K562 (cell line): ENCODE results near the gene CLC. TPM values are rescaled to one million over a fixed set of nuclear protein-coding genes. Genes with fewer than 3 reads are reported as not detected.

Source experiments
- ATAC-seq: fragments of 200-7000 bp; cut with Tn5 transposase; 3 replicates; pipeline ENCODE4 v1.9.1; 2020; ENCODE audit warnings: moderate library complexity
- BruUV-seq: library from RNA; stranded (reverse); fragments of 400-500 nt; replicated peaks from 2 replicates; lab custom pipeline; 2021; lab: Mats Ljungman, UMichigan
- CTCF ChIA-PET: fragments of 300-600 bp; formaldehyde crosslinking; extraction: SDS; loops from one replicate; lab custom pipeline; 2021; ENCODE audit warnings: low intra/inter-chr PET ratio; lab: Yijun Ruan, JAX
- POLR2A ChIA-PET: fragments of 300-600, 350-650 bp; sonication (Branson Sonifier 250); formaldehyde crosslinking; extraction: SDS; loops from one replicate; lab custom pipeline; 2021; ENCODE audit warnings: antibody characterized with exemption, inconsistent platforms; lab: Yijun Ruan, JAX
- DNase-seq, 4 experiments: peaks; one replicate each; pipeline versions ENCODE4 v3.0.0 to v3.0.0-alpha.2; 2011 to 2018; ENCODE audit warnings: low spot score in 3 of 4, mixed read lengths in 3 of 4; ENCODE audit errors: extremely low read depth in 1 of 4
- FAIRE-seq: peaks from 2 replicates; lab custom pipeline; 2011; peaks lifted over from hg19 to GRCh38; lab: Jason Lieb, UNC
- H2AFZ ChIP-seq: 2 replicates; pipeline ENCODE4 v1.6.0; 2011; ENCODE audit warnings: low read depth, low read length, control low read depth, inconsistent platforms
- H3K27ac ChIP-seq: fragments of 200-600 bp; 3 replicates; pipeline ENCODE4 v1.8.0; 2011; ENCODE audit warnings: low read depth, mild to moderate bottlenecking, control low read depth, inconsistent platforms, low read length, moderate library complexity, mixed read lengths; ENCODE audit errors: extremely low read depth
- H3K27me3 ChIP-seq, 2 experiments: fragments of 300-600 bp in 1 of 2; 2 replicates in 1 of 2; 3 replicates in 1 of 2; pipeline versions ENCODE4 v1.6.0 to v1.8.0; 2011; ENCODE audit warnings: inconsistent platforms in 2 of 2, low read length in 2 of 2, mild to moderate bottlenecking in 1 of 2, mixed read lengths in 1 of 2, moderate library complexity in 1 of 2; ENCODE audit not compliant: control insufficient read depth in 2 of 2, insufficient read depth in 2 of 2
- H3K36me3 ChIP-seq: fragments of 300-600 bp; 3 replicates; pipeline ENCODE4 v1.8.0; 2011; ENCODE audit warnings: mild to moderate bottlenecking, low read length, inconsistent platforms; ENCODE audit not compliant: control insufficient read depth, insufficient read depth
- H3K4me1 ChIP-seq, 2 experiments: fragments of 200-600 bp in 1 of 2; replicated peaks in 1 of 2; 2 replicates in 1 of 2; 3 replicates in 1 of 2; pipeline versions ENCODE4 v1.5.1 to v1.8.0; 2011; ENCODE audit warnings: inconsistent platforms in 2 of 2, low read length in 2 of 2, mild to moderate bottlenecking in 1 of 2, mixed read lengths in 1 of 2, moderate library complexity in 1 of 2; ENCODE audit not compliant: control insufficient read depth in 2 of 2, insufficient read depth in 2 of 2
- H3K4me2 ChIP-seq: 2 replicates; pipeline ENCODE4 v1.6.1; 2011; ENCODE audit warnings: low read length, control low read depth, inconsistent platforms, mixed read lengths; ENCODE audit not compliant: insufficient read depth
- H3K4me3 ChIP-seq: fragments of 200-600 bp; sonication (generic), shearing (Covaris generic); 2 replicates; pipeline ENCODE4 v1.5.1; 2016; ENCODE audit warnings: control low read depth, inconsistent platforms
- H3K79me2 ChIP-seq: fragments of 200-600 bp; 3 replicates; pipeline ENCODE4 v1.8.0; 2011; ENCODE audit warnings: low read length, inconsistent platforms; ENCODE audit not compliant: control insufficient read depth, insufficient read depth
- H3K9ac ChIP-seq, 2 experiments: 2 replicates each; pipeline versions ENCODE4 v1.6.0 to v1.6.1; 2011; ENCODE audit warnings: low read depth in 2 of 2, low read length in 2 of 2, control low read depth in 1 of 2, inconsistent platforms in 1 of 2, mild to moderate bottlenecking in 1 of 2, mixed read lengths in 1 of 2; ENCODE audit not compliant: insufficient read depth in 1 of 2
- H3K9me1 ChIP-seq: one replicate; pipeline ENCODE4 v1.6.0; 2011; ENCODE audit warnings: inconsistent platforms, mild to moderate bottlenecking, low read length, moderate library complexity; ENCODE audit not compliant: control insufficient read depth, insufficient read depth
- H3K9me3 ChIP-seq: replicated peaks from 2 replicates; pipeline ENCODE4 v1.5.1; 2011; ENCODE audit warnings: low read depth, low read length, inconsistent platforms; ENCODE audit not compliant: control insufficient read depth, insufficient read depth
- H4K20me1 ChIP-seq: replicated peaks from 2 replicates; pipeline ENCODE4 v1.6.1; 2011; ENCODE audit warnings: low read length, inconsistent platforms, mixed read lengths; ENCODE audit not compliant: control insufficient read depth, insufficient read depth
- BCL6 ChIP-seq: fragments of 250-450 bp; sonication (Bioruptor Pico); IDR thresholded peaks from 2 replicates; pipeline ENCODE4 v1.4.0; 2020
- ESRRB ChIP-seq: fragments of 250-450 bp; sonication (Bioruptor Pico); IDR thresholded peaks from 2 replicates; pipeline ENCODE4 v1.5.0; 2020; ENCODE audit warnings: mild to moderate bottlenecking, moderate library complexity, borderline replicate concordance
- HIVEP1 ChIP-seq: fragments of 250-450 bp; sonication (Bioruptor Pico); IDR thresholded peaks from 2 replicates; pipeline ENCODE4 v1.4.0; 2020; ENCODE audit warnings: mild to moderate bottlenecking
- HMG20B ChIP-seq: fragments of 250-450 bp; sonication (Bioruptor Pico); IDR thresholded peaks from 2 replicates; pipeline ENCODE4 v1.5.0; 2021; ENCODE audit warnings: mild to moderate bottlenecking
- MCM7 ChIP-seq, 2 experiments: fragments of 450-650 bp; IDR thresholded peaks; 2 replicates each; pipeline ENCODE4 v1.6.1; 2016 to 2018
- POLR3A ChIP-seq: IDR thresholded peaks from 2 replicates; pipeline ENCODE4 v1.6.1; 2011; ENCODE audit warnings: borderline replicate concordance, mild to moderate bottlenecking, moderate library complexity; ENCODE audit not compliant: insufficient read length, insufficient read depth; ENCODE audit errors: extremely low read depth
- POLR3G ChIP-seq: IDR thresholded peaks from 2 replicates; pipeline ENCODE4 v1.6.1; 2011; ENCODE audit not compliant: insufficient read length, insufficient replicate concordance; ENCODE audit errors: extremely low read depth
- RBFOX2 ChIP-seq: fragments of 200-400 bp; formaldehyde crosslinking; IDR thresholded peaks from 2 replicates; pipeline ENCODE4 v1.6.1; 2017; ENCODE audit warnings: low read depth, mild to moderate bottlenecking, low read length, moderate library complexity
- SREBF1 ChIP-seq: fragments of 150-350 bp; IDR thresholded peaks from 2 replicates; pipeline ENCODE4 v1.6.1; 2014; ENCODE audit warnings: antibody characterized with exemption, low read depth, low read length, borderline replicate concordance
- TCFL5 ChIP-seq: fragments of 250-450 bp; sonication (Bioruptor Pico); conservative IDR thresholded peaks from 2 replicates; pipeline ENCODE4 v1.6.1; 2021; ENCODE audit warnings: mild to moderate bottlenecking, moderate library complexity, matching md5 sums
- ZNF717 ChIP-seq: fragments of 250-450 bp; sonication (Bioruptor Pico); IDR thresholded peaks from 2 replicates; pipeline ENCODE4 v1.5.0; 2021
- whole genome bisulfite sequencing: fragments of 100-300 bp; shearing (Covaris generic); methylation state at CpG from one replicate; pipeline ENCODE4 v1.1.6; 2016; ENCODE audit warnings: low coverage, mixed read lengths; ENCODE audit not compliant: insufficient coverage; ENCODE audit errors: missing lambda C conversion rate; 5-methylcytosine and 5-hydroxymethylcytosine counted together
- in situ Hi-C: fragments of 300-500 bp; cut with MboI; formaldehyde crosslinking; loops from 4 replicates; pipeline ENCODE4 v1.15.0; 2018; ENCODE audit warnings: inconsistent platforms, mixed read lengths
- intact Hi-C: fragments of 100-400 bp; cut with micrococcal nuclease; formaldehyde crosslinking; loops from 2 replicates; pipeline ENCODE4 v1.14.2; 2022
- polyA plus RNA-seq, 8 experiments: library from polyadenylated mRNA; depleted of rRNA in 4 of 8; stranded (reverse) in 5 of 8; unstranded in 3 of 8; fragments of >200 nt; fragmentation: Nextera tagmentation in 2 of 8; fragmentation: Illumina TruSeq in 1 of 8; extraction: Ambion mirVana in 2 of 8; extraction: Trizol in 1 of 8; gene quantifications; 2 replicates each; pipeline versions ENCODE4 v1.2.1 to v1.2.3, GENCODE V29; 2011 to 2014; ENCODE audit warnings: inconsistent platforms in 1 of 8, missing spikeins in 1 of 8
- total RNA-seq, 7 experiments: library from RNA; depleted of rRNA in 6 of 7; stranded (reverse); fragments of >200 nt in 6 of 7; fragmentation: Illumina TruSeq in 2 of 7; extraction: Trizol in 2 of 7; gene quantifications; 2 replicates each; pipeline versions ENCODE4 v1.2.1 to v1.2.3, GENCODE V29; 2011 to 2021; ENCODE audit warnings: low replicate concordance in 1 of 7
- TF ChIP-seq, protein P1 (sequence below): fragments of 450-650 bp; IDR thresholded peaks from 2 replicates; pipeline ENCODE4 v1.6.1; 2016; ENCODE audit warnings: borderline replicate concordance
- TF ChIP-seq, protein P2 (sequence below), 2 experiments: fragments of 450-650 bp; IDR thresholded peaks; 2 replicates each; pipeline ENCODE4 v1.6.1; 2018; ENCODE audit warnings: mild to moderate bottlenecking in 2 of 2, low read depth in 1 of 2; ENCODE audit not compliant: partially characterized antibody in 2 of 2

Gene CLC
- total and polyA plus RNA-seq, 9 of the 15 experiments (the other 6 are each of a cell fraction or from before 2014, with no cell fraction given): 0.44 to 1.1 (median 0.67) TPM; not detected in 3

- Histone ChIP-seq H3K4me2 (no peak overlapping the region), H3K27me3 (peaks cover 0 to 5% of the 10 kb centered on the region in 2 experiments; a peak in 3 of 5 replicates), H3K27ac (no peak overlapping the region), H4K20me1 (no peaks in the 10 kb centered on the region), H3K4me3 (no peak overlapping the region), H3K79me2 (no peaks in the 10 kb centered on the region), H2AFZ (no peak overlapping the region), H3K9me3 (no peaks in the 10 kb centered on the region), H3K9me1 (no peaks in the 10 kb centered on the region), H3K36me3 (no peaks in the 10 kb centered on the region), H3K4me1 (no peaks in the 10 kb centered on the region), H3K9ac (no peak overlapping the region)
- in situ Hi-C loops (no loop called here), intact Hi-C loops (no loop called here)
- no TSS peak for BruUV-seq
- ATAC-seq (no peak), DNase-seq (no peak), FAIRE-seq (no peak)
- WGBS: 2% methylated on average over 4 of the region's 4 CpGs
- POLR2A ChIA-PET: no interaction called here
- TF ChIP-seq, protein P1, sequence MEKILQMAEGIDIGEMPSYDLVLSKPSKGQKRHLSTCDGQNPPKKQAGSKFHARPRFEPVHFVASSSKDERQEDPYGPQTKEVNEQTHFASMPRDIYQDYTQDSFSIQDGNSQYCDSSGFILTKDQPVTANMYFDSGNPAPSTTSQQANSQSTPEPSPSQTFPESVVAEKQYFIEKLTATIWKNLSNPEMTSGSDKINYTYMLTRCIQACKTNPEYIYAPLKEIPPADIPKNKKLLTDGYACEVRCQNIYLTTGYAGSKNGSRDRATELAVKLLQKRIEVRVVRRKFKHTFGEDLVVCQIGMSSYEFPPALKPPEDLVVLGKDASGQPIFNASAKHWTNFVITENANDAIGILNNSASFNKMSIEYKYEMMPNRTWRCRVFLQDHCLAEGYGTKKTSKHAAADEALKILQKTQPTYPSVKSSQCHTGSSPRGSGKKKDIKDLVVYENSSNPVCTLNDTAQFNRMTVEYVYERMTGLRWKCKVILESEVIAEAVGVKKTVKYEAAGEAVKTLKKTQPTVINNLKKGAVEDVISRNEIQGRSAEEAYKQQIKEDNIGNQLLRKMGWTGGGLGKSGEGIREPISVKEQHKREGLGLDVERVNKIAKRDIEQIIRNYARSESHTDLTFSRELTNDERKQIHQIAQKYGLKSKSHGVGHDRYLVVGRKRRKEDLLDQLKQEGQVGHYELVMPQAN: no peak
- TF ChIP-seq ZNF717 (CRISPR knock-in tag): no peak
- TF ChIP-seq SREBF1: no peak
- no peak for TF ChIP-seq POLR3G
- TF ChIP-seq HMG20B (CRISPR knock-in tag): no peak
- no peak for TF ChIP-seq TCFL5 (CRISPR knock-in tag)
- TF ChIP-seq POLR3A: no peak
- no peak for TF ChIP-seq BCL6 (CRISPR knock-in tag)
- no peak for TF ChIP-seq RBFOX2
- TF ChIP-seq ESRRB: no peak
- TF ChIP-seq HIVEP1 (CRISPR knock-in tag): no peak
- no peak for TF ChIP-seq MCM7 (IDR thresholded peaks at IDR 0.05)
- TF ChIP-seq, protein P2, sequence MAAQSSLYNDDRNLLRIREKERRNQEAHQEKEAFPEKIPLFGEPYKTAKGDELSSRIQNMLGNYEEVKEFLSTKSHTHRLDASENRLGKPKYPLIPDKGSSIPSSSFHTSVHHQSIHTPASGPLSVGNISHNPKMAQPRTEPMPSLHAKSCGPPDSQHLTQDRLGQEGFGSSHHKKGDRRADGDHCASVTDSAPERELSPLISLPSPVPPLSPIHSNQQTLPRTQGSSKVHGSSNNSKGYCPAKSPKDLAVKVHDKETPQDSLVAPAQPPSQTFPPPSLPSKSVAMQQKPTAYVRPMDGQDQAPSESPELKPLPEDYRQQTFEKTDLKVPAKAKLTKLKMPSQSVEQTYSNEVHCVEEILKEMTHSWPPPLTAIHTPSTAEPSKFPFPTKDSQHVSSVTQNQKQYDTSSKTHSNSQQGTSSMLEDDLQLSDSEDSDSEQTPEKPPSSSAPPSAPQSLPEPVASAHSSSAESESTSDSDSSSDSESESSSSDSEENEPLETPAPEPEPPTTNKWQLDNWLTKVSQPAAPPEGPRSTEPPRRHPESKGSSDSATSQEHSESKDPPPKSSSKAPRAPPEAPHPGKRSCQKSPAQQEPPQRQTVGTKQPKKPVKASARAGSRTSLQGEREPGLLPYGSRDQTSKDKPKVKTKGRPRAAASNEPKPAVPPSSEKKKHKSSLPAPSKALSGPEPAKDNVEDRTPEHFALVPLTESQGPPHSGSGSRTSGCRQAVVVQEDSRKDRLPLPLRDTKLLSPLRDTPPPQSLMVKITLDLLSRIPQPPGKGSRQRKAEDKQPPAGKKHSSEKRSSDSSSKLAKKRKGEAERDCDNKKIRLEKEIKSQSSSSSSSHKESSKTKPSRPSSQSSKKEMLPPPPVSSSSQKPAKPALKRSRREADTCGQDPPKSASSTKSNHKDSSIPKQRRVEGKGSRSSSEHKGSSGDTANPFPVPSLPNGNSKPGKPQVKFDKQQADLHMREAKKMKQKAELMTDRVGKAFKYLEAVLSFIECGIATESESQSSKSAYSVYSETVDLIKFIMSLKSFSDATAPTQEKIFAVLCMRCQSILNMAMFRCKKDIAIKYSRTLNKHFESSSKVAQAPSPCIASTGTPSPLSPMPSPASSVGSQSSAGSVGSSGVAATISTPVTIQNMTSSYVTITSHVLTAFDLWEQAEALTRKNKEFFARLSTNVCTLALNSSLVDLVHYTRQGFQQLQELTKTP (IDR thresholded peaks at IDR 0.05; ENCODE audit: low read depth in 1 of 2, partially characterized antibody in 2 of 2): no peak
- CTCF ChIA-PET: no interaction called here
Observed at GRCh38 chr19:39746836-39747529, 9.2 kb upstream of the CLC start.
